Measurements from ENCODE around the gene ACOXL. TPM values are rescaled to one million over a fixed set of nuclear protein-coding genes. Genes with fewer than 3 reads are reported as not detected.

The ACOXL gene
- total and polyA plus RNA-seq, 2 of the 8 experiments (the other 6 are each of a cell fraction or from before 2014, with no cell fraction given): 11.4 to 20.6 TPM

DNA sequence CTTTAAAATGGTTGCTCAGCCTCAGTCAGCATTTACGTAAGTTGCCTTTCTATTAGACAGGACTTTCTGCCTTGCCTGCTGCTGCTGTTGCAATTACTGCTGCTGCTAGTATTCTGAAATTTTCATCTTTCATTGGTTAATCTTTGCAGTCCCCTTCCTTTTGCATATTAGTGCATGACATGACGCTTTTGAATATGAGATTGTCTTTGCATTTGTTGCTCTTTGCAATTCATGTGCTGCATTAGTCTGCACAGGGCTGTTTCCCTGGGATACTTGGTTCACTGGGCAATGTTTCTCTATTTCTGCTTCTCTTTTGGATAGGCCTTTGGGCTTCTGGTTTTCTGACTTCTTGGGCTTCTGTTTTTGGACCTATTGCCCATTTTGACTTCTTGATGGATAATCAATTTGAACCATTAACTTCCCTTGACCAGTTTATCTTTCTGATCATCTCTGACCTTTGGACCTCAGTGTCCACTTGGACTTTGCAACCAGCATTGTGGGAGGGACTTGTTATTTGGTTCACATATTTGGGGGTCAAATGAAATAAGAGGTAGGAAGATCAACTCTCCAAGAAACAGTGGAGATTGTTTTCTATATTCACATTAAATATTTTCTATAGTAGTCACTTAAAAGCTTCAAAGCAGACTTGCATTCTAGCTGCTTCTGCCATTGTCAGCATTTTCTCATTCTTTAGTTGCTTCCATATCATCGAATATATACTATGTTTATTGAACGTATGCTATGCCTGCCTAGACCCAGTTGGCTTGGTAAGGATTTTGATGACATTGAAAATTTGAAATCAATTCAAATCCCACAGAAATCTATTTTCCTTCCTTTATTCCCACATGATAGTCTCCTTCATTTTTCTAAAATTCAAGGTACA, 42.0 kb upstream of the ACOXL start:
- 88% methylated on average over 4 of the region's 4 CpGs; no CpG with 5 or more reads in 1 of the 2 experiments for WGBS, 2 experiments (ENCODE audit: extremely low coverage in 1 of 2, insufficient coverage in 1 of 2, insufficient read length in 1 of 2, insufficient replicate concordance in 2 of 2, low coverage in 1 of 2, low lambda C conversion rate in 2 of 2, missing lambda C conversion rate in 1 of 2)
- no peak overlapping the region; a peak in 2 of 4 replicates for H3K4me2 ChIP-seq (ENCODE audit: insufficient read depth in 1 of 2, low read depth in 2 of 2, low read length in 2 of 2)
- peaks cover 0 to 11% (median 5%) of the 10 kb centered on the region in 4 experiments; a peak in 5 of 7 replicates for H3K27me3 ChIP-seq (replicated peaks in 1 of 4; ENCODE audit: control insufficient read depth in 3 of 4, extremely low read depth in 1 of 4, insufficient read depth in 3 of 4, low read length in 3 of 4)
- H3K9me3 ChIP-seq (ENCODE audit: insufficient read depth in 2 of 2, low read depth in 1 of 2, low read length in 1 of 2): peaks cover 5 to 9% of the 10 kb centered on the region in 2 experiments; a peak in 3 of 4 replicates
- no peak for DNase-seq (ENCODE audit: low read depth in 1 of 2, low spot score in 2 of 2)
- no peak overlapping the region for H2AFZ ChIP-seq (ENCODE audit: low read length)
- no peak overlapping the region for H3K9ac ChIP-seq (replicated peaks in 1 of 4; ENCODE audit: extremely low read depth in 1 of 4, low read depth in 3 of 4, low read length in 3 of 4)
- no peak overlapping the region for H2BK15ac ChIP-seq (ENCODE audit: low read length)
- H2BK120ac ChIP-seq (replicated peaks; ENCODE audit: low read depth, low read length): peak overlapping the region; percentile 2
- FAIRE-seq: peak; percentile 58
- H2AK5ac ChIP-seq (ENCODE audit: low read depth, low read length): 0 out of 2 replicates have a peak overlapping the region, but pooled peaks have one; percentile 11
- no peak overlapping the region for H4K8ac ChIP-seq (ENCODE audit: extremely low read depth, insufficient read depth, low read length)
- H3K4me3 ChIP-seq (ENCODE audit: extremely low read depth in 1 of 4, insufficient read depth in 2 of 4, low read depth in 3 of 4, low read length in 4 of 4): no peak overlapping the region
- H2BK12ac ChIP-seq (ENCODE audit: low read depth, low read length): peak overlapping the region; percentile 3; the same call in 1 of the 2 replicates
- CTCF ChIA-PET (ENCODE audit: partially characterized antibody): interaction anchor here (1.5 kb wide), 1 partner anchor 11 kb away, joined by 5 read pairs; no protein-coding TSS in a partner anchor
- POLR2A ChIA-PET (ENCODE audit: partially characterized antibody): interaction anchor here (0.6 to 5.0 kb wide), 8 partner anchors 9 to 83 kb away, joined by 3 to 49 read pairs (median 4); partner anchors contain the start of genes ACOXL and BUB1
- no peak overlapping the region for H2BK5ac ChIP-seq (ENCODE audit: low read depth, low read length)
- no peaks in the 10 kb centered on the region for H3K23me2 ChIP-seq (ENCODE audit: low read depth, low read length)
- no peak overlapping the region for H3K56ac ChIP-seq (replicated peaks; ENCODE audit: insufficient read length, low read depth, low read length)
- H3K18ac ChIP-seq (ENCODE audit: extremely low read depth, low read length): no peak overlapping the region; the same call in 1 of the 2 replicates
- H3K4me1 ChIP-seq (replicated peaks in 1 of 4; ENCODE audit: control insufficient read depth in 3 of 4, insufficient read depth in 4 of 4, low read length in 3 of 4): peaks cover 6 to 19% (median 14%) of the 10 kb centered on the region in 4 experiments; a peak in 5 of 7 replicates
- H3K23ac ChIP-seq (ENCODE audit: insufficient read length): no peak overlapping the region
- H4K5ac ChIP-seq (ENCODE audit: insufficient read length, low read depth, low read length): no peak overlapping the region
- no peak overlapping the region for H4K91ac ChIP-seq (replicated peaks; ENCODE audit: insufficient read length, low read length)
- H2BK20ac ChIP-seq (ENCODE audit: low read length): peak overlapping the region; percentile 24; the same call in 1 of the 2 replicates
- peak overlapping the region; percentile 16 for H3K4ac ChIP-seq (replicated peaks; ENCODE audit: insufficient read length, low read depth, low read length)
- H3K36me3 ChIP-seq (ENCODE audit: control insufficient read depth in 2 of 4, insufficient read depth in 4 of 4, low read length in 3 of 4): no peaks in the 10 kb centered on the region
- H3K79me2 ChIP-seq (ENCODE audit: control insufficient read depth in 1 of 2, insufficient read depth in 2 of 2, low read length in 2 of 2): no peaks in the 10 kb centered on the region
- H3K14ac ChIP-seq (ENCODE audit: insufficient read length): no peak overlapping the region
- no peaks in the 10 kb centered on the region; the same call in 1 of the 2 replicates for H3K79me1 ChIP-seq (ENCODE audit: low read depth, low read length)
- H4K20me1 ChIP-seq (replicated peaks in 1 of 2; ENCODE audit: control insufficient read depth in 1 of 2, insufficient read depth in 2 of 2, low read length in 2 of 2): no peaks in the 10 kb centered on the region
- no peak overlapping the region for H3K27ac ChIP-seq (ENCODE audit: low read depth, low read length)
- TF ChIP-seq RAD21 (IDR thresholded peaks at IDR 0.05 in 1 of 2, conservative IDR thresholded peaks at IDR 0.05 in 1 of 2; ENCODE audit: low read depth in 2 of 2, low read length in 2 of 2) (no peak), GABPA (IDR thresholded peaks at IDR 0.05; ENCODE audit: borderline replicate concordance, insufficient read depth, low read length) (no peak), NANOG (IDR thresholded peaks at IDR 0.05; ENCODE audit: insufficient read depth, low read depth, low read length, poor library complexity, severe bottlenecking) (no peak), RNF2 (IDR thresholded peaks at IDR 0.05; ENCODE audit: borderline replicate concordance, low read depth, low read length, missing control alignments, poor library complexity, severe bottlenecking) (no peak), RFX5 (IDR thresholded peaks at IDR 0.05; ENCODE audit: borderline replicate concordance, low read depth, low read length) (no peak), POU5F1 (IDR thresholded peaks at IDR 0.05; ENCODE audit: low read depth, low read length) (no peak), EZH2 (IDR thresholded peaks at IDR 0.05; ENCODE audit: low read depth, low read length, severe bottlenecking) (no peak), FOSL1 (IDR thresholded peaks at IDR 0.05; ENCODE audit: insufficient read depth, low read depth, low read length) (no peak), EGR1 (IDR thresholded peaks at IDR 0.05; ENCODE audit: borderline replicate concordance, low read depth, low read length) (no peak)
